H1 (cell line): ENCODE data around the gene KRTAP1-3. TPM values are rescaled to one million over a fixed set of nuclear protein-coding genes. Genes with fewer than 3 reads are reported as not detected.

ENCODE experiments used
- CTCF ChIA-PET: fragments of 300-600 bp; sonication (Branson Sonifier 250); formaldehyde crosslinking; loops from one replicate; lab custom pipeline; 2021; ENCODE audit not compliant: partially characterized antibody; lab: Charles Lee
- POLR2A ChIA-PET: fragments of 300-600 bp; sonication (Branson Sonifier 250); formaldehyde crosslinking; loops from one replicate; lab custom pipeline; 2021; ENCODE audit warnings: inconsistent platforms; ENCODE audit not compliant: partially characterized antibody; lab: Charles Lee
- DNase-seq, 2 experiments: peaks; one replicate each; pipeline versions ENCODE4 v3.0.0 to v3.0.0-alpha.2; 2010 to 2022; ENCODE audit warnings: low spot score in 2 of 2, low read depth in 1 of 2, mixed read lengths in 1 of 2
- FAIRE-seq: peaks from 2 replicates; lab custom pipeline; 2011; peaks lifted over from hg19 to GRCh38; lab: Jason Lieb, UNC
- H2AFZ ChIP-seq: 2 replicates; pipeline ENCODE4 v1.8.1; 2012; ENCODE audit warnings: low read length, inconsistent platforms
- H2AK5ac ChIP-seq: 2 replicates; pipeline ENCODE4 v1.6.1; 2013; ENCODE audit warnings: low read depth, low read length
- H2BK120ac ChIP-seq: replicated peaks from 2 replicates; pipeline ENCODE3; 2013; ENCODE audit warnings: low read depth, low read length, inconsistent platforms
- H2BK12ac ChIP-seq: 2 replicates; pipeline ENCODE4 v1.6.1; 2013; ENCODE audit warnings: low read depth, low read length
- H2BK15ac ChIP-seq: 2 replicates; pipeline ENCODE4 v1.6.1; 2013; ENCODE audit warnings: low read length
- H2BK20ac ChIP-seq: 2 replicates; pipeline ENCODE4 v1.6.1; 2013; ENCODE audit warnings: low read length
- H2BK5ac ChIP-seq: 2 replicates; pipeline ENCODE4 v1.6.1; 2013; ENCODE audit warnings: low read depth, low read length
- H3K14ac ChIP-seq: 2 replicates; pipeline ENCODE4 v1.6.1; 2013; ENCODE audit warnings: inconsistent platforms; ENCODE audit not compliant: insufficient read length
- H3K18ac ChIP-seq: 2 replicates; pipeline ENCODE4 v1.6.1; 2013; ENCODE audit warnings: low read length; ENCODE audit errors: extremely low read depth
- H3K23ac ChIP-seq: 2 replicates; pipeline ENCODE4 v1.6.1; 2013; ENCODE audit warnings: inconsistent platforms; ENCODE audit not compliant: insufficient read length
- H3K23me2 ChIP-seq: 2 replicates; pipeline ENCODE4 v1.6.1; 2013; ENCODE audit warnings: low read depth, low read length
- H3K27ac ChIP-seq: 2 replicates; pipeline ENCODE4 v1.6.1; 2011; ENCODE audit warnings: low read depth, low read length, inconsistent platforms
- H3K27me3 ChIP-seq, 4 experiments: replicated peaks in 1 of 4; 1 replicate in 1 of 4; 2 replicates in 3 of 4; pipeline versions ENCODE4 v1.6.1 to v1.8.1; 2011 to 2013; ENCODE audit warnings: low read length in 3 of 4, mild to moderate bottlenecking in 3 of 4, inconsistent platforms in 2 of 4, mixed read lengths in 2 of 4, moderate library complexity in 1 of 4; ENCODE audit not compliant: control insufficient read depth in 3 of 4, insufficient read depth in 3 of 4; ENCODE audit errors: extremely low read depth in 1 of 4
- H3K36me3 ChIP-seq, 4 experiments: 2 replicates each; pipeline versions ENCODE4 v1.6.1 to v1.8.1; 2011 to 2013; ENCODE audit warnings: mild to moderate bottlenecking in 4 of 4, low read length in 3 of 4, moderate library complexity in 2 of 4, control low read depth in 1 of 4, inconsistent platforms in 1 of 4; ENCODE audit not compliant: insufficient read depth in 4 of 4, control insufficient read depth in 2 of 4
- H3K4ac ChIP-seq: replicated peaks from 2 replicates; pipeline ENCODE3; 2013; ENCODE audit warnings: low read length, low read depth, mixed read lengths, inconsistent platforms; ENCODE audit not compliant: insufficient read length
- H3K4me1 ChIP-seq, 4 experiments: replicated peaks in 1 of 4; 1 replicate in 1 of 4; 2 replicates in 3 of 4; pipeline versions ENCODE4 v1.6.1 to v1.8.1; 2011 to 2013; ENCODE audit warnings: low read length in 3 of 4, inconsistent platforms in 2 of 4, mixed read lengths in 1 of 4; ENCODE audit not compliant: insufficient read depth in 4 of 4, control insufficient read depth in 3 of 4
- H3K4me2 ChIP-seq, 2 experiments: 2 replicates each; pipeline versions ENCODE4 v1.6.1 to v1.8.1; 2011 to 2013; ENCODE audit warnings: low read depth in 2 of 2, low read length in 2 of 2, control low read depth in 1 of 2, inconsistent platforms in 1 of 2, mild to moderate bottlenecking in 1 of 2; ENCODE audit not compliant: insufficient read depth in 1 of 2
- H3K4me3 ChIP-seq, 4 experiments: fragments of 200-600, 300-600 bp in 1 of 4; sonication (generic), shearing (Covaris generic), sonication (Bioruptor Twin) in 1 of 4; 2 replicates each; pipeline versions ENCODE4 v1.5.1 to v1.8.1; 2011 to 2016; ENCODE audit warnings: low read length in 4 of 4, low read depth in 3 of 4, control low read depth in 2 of 4, inconsistent platforms in 2 of 4, mild to moderate bottlenecking in 2 of 4, mixed read lengths in 1 of 4, moderate library complexity in 1 of 4; ENCODE audit not compliant: insufficient read depth in 2 of 4; ENCODE audit errors: extremely low read depth in 1 of 4
- H3K56ac ChIP-seq: replicated peaks from 2 replicates; pipeline ENCODE3; 2013; ENCODE audit warnings: low read depth, mild to moderate bottlenecking, mixed read lengths, low read length, inconsistent platforms; ENCODE audit not compliant: insufficient read length
- H3K79me1 ChIP-seq: 2 replicates; pipeline ENCODE4 v1.6.1; 2013; ENCODE audit warnings: low read depth, low read length, control low read depth
- H3K79me2 ChIP-seq, 2 experiments: 2 replicates each; pipeline versions ENCODE4 v1.6.1 to v1.8.1; 2012 to 2013; ENCODE audit warnings: low read length in 2 of 2, mild to moderate bottlenecking in 2 of 2, inconsistent platforms in 1 of 2; ENCODE audit not compliant: insufficient read depth in 2 of 2, control insufficient read depth in 1 of 2
- H3K9ac ChIP-seq, 4 experiments: replicated peaks in 1 of 4; 1 replicate in 1 of 4; 2 replicates in 3 of 4; pipeline versions ENCODE4 v1.6.1 to v1.8.1; 2011 to 2013; ENCODE audit warnings: low read depth in 3 of 4, low read length in 3 of 4, control low read depth in 2 of 4, mild to moderate bottlenecking in 2 of 4, moderate library complexity in 2 of 4, inconsistent platforms in 1 of 4; ENCODE audit errors: extremely low read depth in 1 of 4
- H3K9me3 ChIP-seq, 2 experiments: 2 replicates each; pipeline versions ENCODE4 v1.6.1 to v1.8.1; 2012 to 2013; ENCODE audit warnings: mild to moderate bottlenecking in 2 of 2, moderate library complexity in 2 of 2, control low read depth in 1 of 2, inconsistent platforms in 1 of 2, low read depth in 1 of 2, low read length in 1 of 2, mixed read lengths in 1 of 2; ENCODE audit not compliant: insufficient read depth in 2 of 2
- H4K20me1 ChIP-seq, 2 experiments: replicated peaks in 1 of 2; 2 replicates each; pipeline versions ENCODE3 to v1.8.1; 2011 to 2013; ENCODE audit warnings: inconsistent platforms in 2 of 2, low read length in 2 of 2, mild to moderate bottlenecking in 1 of 2; ENCODE audit not compliant: insufficient read depth in 2 of 2, control insufficient read depth in 1 of 2
- H4K5ac ChIP-seq: 2 replicates; pipeline ENCODE4 v1.6.1; 2013; ENCODE audit warnings: low read length, low read depth, mixed read lengths, inconsistent platforms; ENCODE audit not compliant: insufficient read length
- H4K8ac ChIP-seq: 2 replicates; pipeline ENCODE4 v1.8.0; 2013; ENCODE audit warnings: mild to moderate bottlenecking, moderate library complexity, low read length, inconsistent platforms; ENCODE audit not compliant: insufficient read depth; ENCODE audit errors: extremely low read depth
- H4K91ac ChIP-seq: replicated peaks from 2 replicates; pipeline ENCODE3; 2013; ENCODE audit warnings: low read length, mixed read lengths, inconsistent platforms; ENCODE audit not compliant: insufficient read length
- SP2 ChIP-seq: IDR thresholded peaks from 2 replicates; pipeline ENCODE4 v1.6.1; 2012; ENCODE audit warnings: mild to moderate bottlenecking, low read length, inconsistent platforms
- SUZ12 ChIP-seq: fragments of 200-600 bp; sonication (generic); IDR thresholded peaks from 2 replicates; pipeline ENCODE4 v1.6.1; 2012; ENCODE audit warnings: mild to moderate bottlenecking, inconsistent platforms, low read length, moderate library complexity, mixed read lengths
- TEAD4 ChIP-seq: IDR thresholded peaks from 2 replicates; pipeline ENCODE4 v1.6.1; 2012; ENCODE audit warnings: low read depth, low read length, inconsistent platforms, mixed read lengths
- WGBS, 2 experiments: shearing (Covaris generic) in 1 of 2; methylation state at CpG; one replicate each; pipeline versions ENCODE4 v1.1.6 to v1.1.7; 2013 to 2015; ENCODE audit warnings: low lambda C conversion rate in 2 of 2, mixed read lengths in 2 of 2, inconsistent platforms in 1 of 2, low coverage in 1 of 2, missing lambda C conversion rate in 1 of 2; ENCODE audit not compliant: insufficient replicate concordance in 2 of 2, insufficient coverage in 1 of 2, insufficient read length in 1 of 2; ENCODE audit errors: extremely low coverage in 1 of 2, missing lambda C conversion rate in 1 of 2; 5-methylcytosine and 5-hydroxymethylcytosine counted together
- polyA plus RNA-seq, 7 experiments: library from polyadenylated mRNA; depleted of rRNA in 3 of 7; stranded (reverse) in 5 of 7; unstranded in 2 of 7; fragments of >200 nt in 5 of 7; fragments of 200-250 nt in 2 of 7; gene quantifications; 1 replicate in 5 of 7; 2 replicates in 1 of 7; 4 replicates in 1 of 7; pipeline versions ENCODE4 v1.2.1 to v1.2.3, GENCODE V29; 2011 to 2013; ENCODE audit warnings: missing spikeins in 2 of 7, mixed read lengths in 2 of 7
- total RNA-seq: library from RNA; stranded (reverse); fragmentation: NEBNext Ultra II Directional; extraction: Animal tissue kit (Norgen Biotek cat#: 25700); gene quantifications from 2 replicates; pipeline ENCODE4 v1.2.1, GENCODE V29; 2021

Gene KRTAP1-3
- total and polyA plus RNA-seq, 2 of the 8 experiments (the other 6 are each of a cell fraction or from before 2014, with no cell fraction given), result not detected

DNA sequence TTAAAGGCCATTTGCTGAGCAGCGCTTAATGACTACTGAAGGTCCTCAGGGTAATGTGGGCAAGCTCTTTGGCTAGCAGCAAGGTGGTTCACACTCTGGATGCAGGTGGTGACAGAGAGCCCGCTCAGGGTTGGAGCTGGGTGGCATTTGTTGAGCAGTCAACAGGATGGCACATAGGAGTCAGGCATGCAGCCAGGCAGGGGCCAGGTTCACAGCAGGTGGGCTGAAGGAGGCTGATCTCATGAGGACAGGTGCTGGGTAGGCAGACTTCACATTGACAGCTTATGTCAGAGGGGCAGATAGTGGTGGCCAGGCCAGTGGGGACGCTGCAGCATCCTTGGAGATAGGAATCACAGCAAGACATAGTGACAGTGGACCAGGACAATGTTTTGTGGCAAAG is 30.3 kb downstream of the KRTAP1-3 start:
- CTCF ChIA-PET, result no interaction called here
- no peak overlapping the region for H4K5ac ChIP-seq

More for the DNA sequence above, 30.3 kb downstream of the KRTAP1-3 start:
- H3K36me3 ChIP-seq, result no peaks in the 10 kb centered on the region
- H3K4me2 ChIP-seq, result no peak overlapping the region
- no peak overlapping the region for H2BK20ac ChIP-seq
- no peak overlapping the region for H3K9ac ChIP-seq
- FAIRE-seq, result no peak
- H3K79me2 ChIP-seq, result no peaks in the 10 kb centered on the region
- POLR2A ChIA-PET, result no interaction called here
- no peaks in the 10 kb centered on the region for H3K79me1 ChIP-seq
- no peaks in the 10 kb centered on the region for H3K9me3 ChIP-seq
- no peak overlapping the region for H2AFZ ChIP-seq
- H2BK5ac ChIP-seq, result no peak overlapping the region
- H4K91ac ChIP-seq, result no peak overlapping the region
- no peak for TF ChIP-seq TEAD4
- TF ChIP-seq SP2, result no peak
- no peak for TF ChIP-seq SUZ12
- H3K23ac ChIP-seq, result no peak overlapping the region
- H2BK12ac ChIP-seq, result no peak overlapping the region
- peaks cover 0 to 8% (median 5%) of the 10 kb centered on the region in 4 experiments; a peak in 6 of 7 replicates for H3K4me1 ChIP-seq
- H2BK15ac ChIP-seq, result no peak overlapping the region
- H3K14ac ChIP-seq, result no peak overlapping the region
- DNase-seq, result no peak
- H3K27me3 ChIP-seq, result no peaks in the 10 kb centered on the region
- no peak overlapping the region for H3K56ac ChIP-seq
- H3K18ac ChIP-seq, result no peak overlapping the region
- H2AK5ac ChIP-seq, result no peak overlapping the region
- no peak overlapping the region for H2BK120ac ChIP-seq
- 0 out of 2 replicates have a peak overlapping the region, but pooled peaks have one; percentile 11 for H4K8ac ChIP-seq
- H4K20me1 ChIP-seq, result no peaks in the 10 kb centered on the region
- H3K4ac ChIP-seq, result no peak overlapping the region
- no peak overlapping the region for H3K27ac ChIP-seq
- H3K23me2 ChIP-seq, result no peaks in the 10 kb centered on the region
- no peak overlapping the region for H3K4me3 ChIP-seq
- 95% methylated on average over 3 of the region's 3 CpGs; no CpG with 5 or more reads in 1 of the 2 experiments for WGBS, 2 experiments
